Mesodermal cell (in vitro differentiated cells): ENCODE data around the gene TRAPPC8.
"Not testable (repeated sequence)": the region's sequence is repeated elsewhere in the genome, so short reads cannot be mapped to it uniquely, and the experiment has no call there.

ENCODE experiments used
- H3K27ac ChIP-seq: 2 replicates; pipeline ENCODE4 v1.7.0; 2013; ENCODE audit warnings: mild to moderate bottlenecking, low read depth, low read length, moderate library complexity; ENCODE audit not compliant: severe bottlenecking
- H3K36me3 ChIP-seq: 2 replicates; pipeline ENCODE4 v1.7.1; 2013; ENCODE audit warnings: mild to moderate bottlenecking, low read length, moderate library complexity; ENCODE audit not compliant: control insufficient read depth, insufficient read depth
- H3K4me1 ChIP-seq: one replicate; pipeline ENCODE4 v1.7.1; 2013; ENCODE audit warnings: mild to moderate bottlenecking, low read length; ENCODE audit not compliant: insufficient read depth, control insufficient read depth, poor library complexity, severe bottlenecking
- H3K4me3 ChIP-seq: 2 replicates; pipeline ENCODE4 v1.7.0; 2013; ENCODE audit warnings: low read length, control low read depth, mild to moderate bottlenecking; ENCODE audit not compliant: insufficient read depth, poor library complexity, severe bottlenecking; ENCODE audit errors: extremely low read depth
- H3K9me3 ChIP-seq: 2 replicates; pipeline ENCODE4 v1.7.1; 2013; ENCODE audit warnings: mild to moderate bottlenecking, low read length, moderate library complexity; ENCODE audit not compliant: control insufficient read depth
- WGBS, 2 experiments: methylation state at CpG; one replicate each; pipeline ENCODE4 v1.1.5; 2013; ENCODE audit warnings: missing lambda C conversion rate in 2 of 2; ENCODE audit not compliant: insufficient coverage in 2 of 2; 5-methylcytosine and 5-hydroxymethylcytosine counted together

TRAPPC8 gene

DNA sequence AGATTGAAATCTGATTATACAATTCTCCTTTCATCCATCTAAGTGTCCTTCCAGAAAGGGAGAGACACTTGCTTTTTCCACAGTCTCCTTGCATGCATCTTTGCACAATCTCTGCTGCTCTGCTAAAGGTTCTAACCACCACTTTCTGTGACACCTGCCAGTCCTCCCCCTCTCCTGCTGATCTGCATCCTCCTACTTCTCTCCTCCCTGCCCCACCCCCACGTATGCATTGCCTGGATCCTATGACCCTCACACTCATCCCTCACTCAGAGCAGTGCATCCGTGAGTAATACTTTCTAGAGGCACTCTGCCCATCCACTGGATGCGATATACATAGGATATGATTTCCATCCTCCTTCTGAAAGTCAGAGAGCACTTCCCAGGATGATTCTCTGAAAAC is 27.7 kb upstream of the TRAPPC8 start:
- H3K27ac ChIP-seq: no peak overlapping the region
- no peaks in the 10 kb centered on the region for H3K36me3 ChIP-seq
- peaks cover 26% of the 10 kb centered on the region for H3K9me3 ChIP-seq
- H3K4me1 ChIP-seq: no peaks in the 10 kb centered on the region
- WGBS, 2 experiments: 40 to 58% methylated on average over 2 to 3 of the region's 3 CpGs
- no peak overlapping the region for H3K4me3 ChIP-seq

DNA sequence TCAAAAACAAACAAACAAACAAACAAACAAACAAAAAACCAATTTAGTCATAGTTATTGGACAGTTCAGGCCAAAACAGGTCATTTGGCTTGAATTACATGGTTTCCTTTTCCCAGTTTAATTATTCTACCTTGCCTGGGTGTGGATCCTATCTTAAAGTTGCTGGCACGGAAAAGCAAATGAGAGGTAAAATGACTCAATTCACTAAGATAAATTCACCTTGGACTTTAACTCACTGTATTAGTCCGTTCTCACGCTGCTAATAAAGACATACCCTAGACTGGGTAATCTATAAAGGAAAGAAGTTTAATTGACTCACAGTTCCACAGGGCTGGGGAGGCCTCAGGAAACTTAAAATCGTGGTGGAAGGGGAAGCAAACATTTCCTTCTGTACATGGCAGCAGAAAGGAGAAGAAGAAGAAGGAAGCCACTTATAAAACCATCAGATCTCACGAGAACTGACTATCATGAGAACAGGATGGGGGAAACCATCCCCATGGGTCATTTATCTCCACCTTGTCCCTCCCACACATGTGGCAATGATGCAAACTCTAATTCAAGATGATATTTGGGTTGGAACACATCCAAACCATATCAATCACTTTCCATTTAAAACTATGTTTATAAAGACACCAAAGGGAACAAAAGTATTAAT is 22.5 kb upstream of the TRAPPC8 start:
- H3K4me1 ChIP-seq: no peaks in the 10 kb centered on the region
- 71% methylated on average over 1 of the region's 5 CpGs; no CpG with 5 or more reads in 1 of the 2 experiments for WGBS, 2 experiments
- no peaks in the 10 kb centered on the region for H3K36me3 ChIP-seq
- H3K27ac ChIP-seq: no peak overlapping the region
- H3K4me3 ChIP-seq: no peak overlapping the region
- no peaks in the 10 kb centered on the region for H3K9me3 ChIP-seq

DNA sequence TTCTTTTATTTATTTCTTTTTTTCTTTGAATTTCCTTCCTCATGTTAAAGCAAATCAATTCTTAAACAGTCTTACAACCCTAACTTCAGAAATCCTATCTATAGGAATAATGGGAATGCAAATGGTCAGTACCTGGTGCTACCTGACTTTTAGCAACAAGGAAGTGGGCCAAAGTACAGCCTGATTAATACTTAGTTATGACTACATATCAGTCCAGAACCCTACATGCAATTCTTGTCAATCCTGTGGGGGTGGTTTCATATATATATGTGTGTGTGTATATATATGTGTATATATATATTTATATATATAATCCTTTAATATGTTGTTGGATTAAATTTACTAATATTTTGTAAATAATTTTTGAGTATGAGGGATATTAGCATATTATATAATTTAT is 14.8 kb upstream of the TRAPPC8 start:
- Histone ChIP-seq H3K27ac (no peak overlapping the region), H3K36me3 (no peaks in the 10 kb centered on the region), H3K4me3 (no peak overlapping the region), H3K4me1 (no peaks in the 10 kb centered on the region), H3K9me3 (no peaks in the 10 kb centered on the region)

DNA sequence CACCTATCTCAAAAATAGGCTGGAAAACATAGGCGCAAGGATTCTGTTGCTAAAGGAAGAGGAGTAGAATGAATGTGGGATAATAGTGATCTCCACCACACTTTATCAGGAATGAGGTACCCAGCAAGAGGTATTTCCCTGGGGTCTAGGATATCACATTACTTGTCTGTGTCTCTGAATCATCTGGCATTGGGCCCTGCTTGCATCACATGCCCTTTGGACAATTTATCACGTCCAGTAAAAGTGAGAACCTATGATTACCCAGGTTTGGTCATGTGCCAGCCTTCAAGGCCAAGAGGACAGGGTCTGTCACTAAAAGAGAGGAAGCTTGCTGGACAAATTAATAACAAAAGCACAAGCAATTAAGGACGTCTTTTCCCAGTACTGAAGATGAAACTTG is 11.4 kb upstream of the TRAPPC8 start:
- no peak overlapping the region for H3K27ac ChIP-seq
- H3K9me3 ChIP-seq: no peaks in the 10 kb centered on the region
- 75 to 76% methylated on average over 2 of the region's 3 CpGs for WGBS, 2 experiments

DNA sequence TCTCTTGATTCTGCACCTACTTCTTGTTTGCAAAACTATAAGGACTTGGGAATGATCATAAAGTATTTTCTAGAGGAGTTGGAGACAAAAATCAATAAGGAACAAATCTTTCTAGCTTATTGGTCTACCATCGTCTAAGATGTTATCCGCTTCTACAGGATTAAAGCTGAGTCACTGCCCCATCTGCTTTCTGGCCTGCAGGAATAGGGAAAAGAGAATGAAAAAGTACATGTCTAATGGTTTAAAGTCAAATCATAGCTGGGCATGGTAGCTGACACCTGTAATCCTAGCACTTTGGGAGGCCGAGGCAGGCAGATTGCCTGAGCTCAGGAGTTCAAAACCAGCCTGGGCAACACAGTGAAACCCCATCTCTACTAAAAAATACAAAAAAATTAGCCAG is 10.8 kb upstream of the TRAPPC8 start:
- 79 to 93% methylated on average over 2 of the region's 3 CpGs for WGBS, 2 experiments

More for the DNA sequence above, 11.4 kb upstream of the TRAPPC8 start:
- Histone ChIP-seq H3K36me3 (no peaks in the 10 kb centered on the region), H3K4me1 (no peaks in the 10 kb centered on the region), H3K4me3 (no peak overlapping the region)

GRCh38 chr18:31952223-31952622 is 9.3 kb upstream of the TRAPPC8 start:
- Histone ChIP-seq H3K4me3 (no peak overlapping the region), H3K9me3 (peaks cover 4% of the 10 kb centered on the region), H3K4me1 (no peaks in the 10 kb centered on the region), H3K27ac (no peak overlapping the region), H3K36me3 (no peaks in the 10 kb centered on the region)
- WGBS, 2 experiments: no CpG with 5 or more reads among the region's 3 CpGs

More for the DNA sequence above, 10.8 kb upstream of the TRAPPC8 start:
- H3K27ac ChIP-seq, H3K9me3 ChIP-seq, H3K36me3 ChIP-seq, H3K4me3 ChIP-seq, H3K4me1 ChIP-seq: not testable (repeated sequence)

GRCh38 chr18:31950583-31950982 is 7.7 kb upstream of the TRAPPC8 start:
- Histone ChIP-seq H3K36me3 (no peaks in the 10 kb centered on the region), H3K4me1 (no peaks in the 10 kb centered on the region), H3K9me3 (peaks cover 7% of the 10 kb centered on the region), H3K27ac (no peak overlapping the region), H3K4me3 (no peak overlapping the region)
- WGBS, 2 experiments: 79 to 100% methylated on average over 2 to 3 of the region's 3 CpGs

- not testable (repeated sequence) for H3K4me3 ChIP-seq, H3K4me1 ChIP-seq, H3K9me3 ChIP-seq, H3K27ac ChIP-seq, H3K36me3 ChIP-seq
- 90 to 97% methylated on average over 4 of the region's 9 CpGs for WGBS, 2 experiments
These were observed 5.4 kb upstream of the TRAPPC8 start for GRCh38 chr18:31948349-31948748.

GRCh38 chr18:31946305-31947046 is 3.5 kb upstream of the TRAPPC8 start:
- Histone ChIP-seq H3K4me3 (no peak overlapping the region), H3K9me3 (peaks cover 7% of the 10 kb centered on the region)
- WGBS, 2 experiments: 68 to 69% methylated on average over 3 to 6 of the region's 8 CpGs

GRCh38 chr18:31943878-31944816 is 1.2 kb upstream of the TRAPPC8 start:
- H3K4me1 ChIP-seq: peaks cover 9% of the 10 kb centered on the region
- 10 to 13% methylated on average over 9 of the region's 15 CpGs for WGBS, 2 experiments
- peaks cover 7% of the 10 kb centered on the region for H3K9me3 ChIP-seq
- peak overlapping the region; percentile 83 for H3K27ac ChIP-seq
- H3K4me3 ChIP-seq: peak overlapping the region; percentile 94
- H3K36me3 ChIP-seq: peaks cover 4% of the 10 kb centered on the region

More at GRCh38 chr18:31946305-31947046, 3.5 kb upstream of the TRAPPC8 start:
- Histone ChIP-seq H3K4me1 (peaks cover 4% of the 10 kb centered on the region), H3K27ac (no peak overlapping the region), H3K36me3 (no peaks in the 10 kb centered on the region)
